Stimulated activated CD4-positive, alpha-beta T cell treated with anti-CD3 and anti-CD28 coated beads, Interleukin-15, amount 100 ng/mL, for 24 hours (primary cell): ENCODE measurements around the gene DCLK1.

Experiments used
- DNase-seq: peaks from one replicate; pipeline ENCODE4 v3.0.0-alpha.2; 2020

DCLK1 gene

DNA sequence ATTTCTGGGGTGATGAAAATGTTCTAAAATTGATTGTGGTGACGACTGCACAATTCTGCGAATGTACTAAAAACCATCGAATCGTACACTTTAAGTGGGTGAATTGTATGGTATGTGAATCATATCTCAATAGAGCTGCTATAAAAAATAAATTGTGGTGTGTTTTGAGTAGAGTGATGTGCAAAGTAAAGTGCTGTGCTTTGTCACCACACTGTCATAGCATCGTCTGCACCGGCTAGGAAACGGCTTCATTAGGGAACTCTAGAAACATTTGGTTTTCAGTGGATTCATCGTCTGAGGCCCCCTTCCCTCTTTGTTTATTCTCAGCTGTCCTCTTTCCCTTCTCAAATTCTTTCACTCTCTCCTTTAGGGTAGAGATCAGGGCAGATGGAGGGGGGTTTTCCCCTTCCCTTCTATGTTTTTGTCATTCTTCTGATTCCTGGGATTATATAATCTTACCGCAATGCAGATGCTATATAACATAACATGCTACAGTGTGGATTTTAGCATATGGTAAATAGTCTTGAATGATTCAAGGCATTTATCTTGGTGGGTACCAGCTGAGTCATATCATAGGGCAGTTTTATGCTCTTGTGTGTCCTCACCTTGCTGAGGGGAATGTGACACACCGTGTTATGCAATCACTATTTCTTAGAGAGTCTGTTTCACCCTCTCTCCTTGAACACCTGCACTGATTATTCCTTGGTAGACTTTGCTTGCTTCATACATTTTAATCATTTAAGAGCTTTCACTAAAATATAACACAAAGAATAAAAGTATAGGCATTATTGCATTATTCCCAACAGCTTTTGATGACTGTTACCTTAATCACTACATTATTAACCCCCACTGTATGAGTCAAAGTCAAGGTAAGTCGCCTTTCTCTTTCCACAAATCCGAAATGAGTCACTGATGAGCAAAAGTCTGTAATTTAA lies 239.4 kb downstream of the DCLK1 start:
- no peak for DNase-seq

DNA sequence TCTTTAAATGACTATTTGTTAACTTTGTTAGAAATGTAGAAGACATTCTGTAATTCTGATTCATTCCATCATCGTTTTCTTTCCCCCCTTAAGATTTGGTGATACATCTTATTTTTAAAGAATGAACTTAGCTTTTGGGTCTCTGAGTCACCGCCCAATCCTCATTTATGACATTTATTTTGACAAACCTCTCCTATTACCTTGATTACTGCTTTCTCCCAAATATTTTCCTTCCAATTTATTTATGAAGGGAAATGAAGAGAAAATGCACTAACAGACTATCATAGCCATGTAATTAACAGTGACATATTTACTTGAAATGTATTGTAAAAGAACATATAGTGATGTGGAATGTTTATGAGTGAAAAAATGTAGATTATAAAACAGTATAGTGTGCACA lies 241.6 kb downstream of the DCLK1 start:
- DNase-seq, result no peak

DNA sequence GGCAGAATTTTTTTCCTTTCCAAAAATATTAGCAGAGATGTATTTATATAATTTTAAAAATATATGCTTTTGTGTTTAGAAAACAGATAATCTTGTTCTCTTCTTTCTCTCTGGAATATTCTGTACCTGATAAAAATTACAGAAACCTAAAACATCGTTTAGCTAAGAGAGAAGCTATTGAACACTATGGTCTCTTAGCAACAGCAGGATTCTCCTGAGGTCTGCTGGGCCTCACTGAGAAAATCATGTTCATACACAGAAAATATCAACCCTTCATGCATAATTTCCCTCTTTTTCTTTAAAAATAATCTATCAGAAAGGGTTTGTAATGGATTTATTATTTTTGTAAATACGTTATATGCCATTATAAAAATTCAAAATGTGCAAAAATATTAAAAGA lies 242.2 kb downstream of the DCLK1 start:
- no peak for DNase-seq

DNA sequence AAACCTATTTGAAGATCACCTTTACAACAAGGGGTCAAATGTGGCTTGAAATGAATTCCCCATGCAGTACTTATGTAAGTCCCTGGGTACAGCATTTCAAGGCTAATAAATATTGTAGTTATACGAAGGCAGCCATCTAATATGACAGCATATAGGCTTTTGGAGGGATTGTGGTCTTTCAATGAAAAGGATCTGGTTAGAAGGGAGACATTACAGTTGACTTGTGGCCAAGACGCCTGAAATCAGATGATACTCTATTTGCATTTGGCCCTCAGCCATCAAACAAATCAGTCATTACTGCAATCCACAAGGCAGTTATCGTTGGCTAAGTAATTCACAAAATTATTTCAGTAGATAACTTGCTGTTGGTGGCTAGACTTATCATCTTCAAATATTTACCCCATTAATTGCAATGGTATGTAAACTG lies 242.7 kb downstream of the DCLK1 start:
- DNase-seq, result no peak

DNA sequence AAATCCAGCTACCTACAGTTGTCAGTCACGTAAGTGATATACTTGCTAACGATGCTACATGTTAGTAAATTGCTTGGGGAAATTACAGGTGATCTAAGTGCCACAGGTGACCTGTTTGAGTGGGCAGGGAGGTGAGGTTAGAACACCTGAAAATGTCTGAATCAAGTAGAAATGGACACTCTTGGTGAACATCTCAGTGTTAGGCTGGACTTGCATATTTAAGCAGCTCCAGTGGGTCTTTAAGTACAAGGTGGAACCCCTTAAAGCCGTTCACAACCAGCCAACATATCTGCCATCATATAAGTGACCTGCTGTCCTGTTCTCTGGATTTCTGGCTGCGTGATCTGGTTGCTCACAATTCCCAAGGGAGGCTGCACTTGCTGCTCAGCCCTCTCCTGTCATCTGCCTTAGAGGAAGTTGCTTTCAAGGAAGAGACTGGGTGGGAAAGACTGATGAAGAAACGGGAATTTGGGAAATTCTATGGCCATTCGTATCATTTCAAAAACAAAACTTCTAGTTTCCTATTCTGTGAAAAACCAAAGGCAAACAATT lies 244.0 kb downstream of the DCLK1 start:
- no peak for DNase-seq

DNA sequence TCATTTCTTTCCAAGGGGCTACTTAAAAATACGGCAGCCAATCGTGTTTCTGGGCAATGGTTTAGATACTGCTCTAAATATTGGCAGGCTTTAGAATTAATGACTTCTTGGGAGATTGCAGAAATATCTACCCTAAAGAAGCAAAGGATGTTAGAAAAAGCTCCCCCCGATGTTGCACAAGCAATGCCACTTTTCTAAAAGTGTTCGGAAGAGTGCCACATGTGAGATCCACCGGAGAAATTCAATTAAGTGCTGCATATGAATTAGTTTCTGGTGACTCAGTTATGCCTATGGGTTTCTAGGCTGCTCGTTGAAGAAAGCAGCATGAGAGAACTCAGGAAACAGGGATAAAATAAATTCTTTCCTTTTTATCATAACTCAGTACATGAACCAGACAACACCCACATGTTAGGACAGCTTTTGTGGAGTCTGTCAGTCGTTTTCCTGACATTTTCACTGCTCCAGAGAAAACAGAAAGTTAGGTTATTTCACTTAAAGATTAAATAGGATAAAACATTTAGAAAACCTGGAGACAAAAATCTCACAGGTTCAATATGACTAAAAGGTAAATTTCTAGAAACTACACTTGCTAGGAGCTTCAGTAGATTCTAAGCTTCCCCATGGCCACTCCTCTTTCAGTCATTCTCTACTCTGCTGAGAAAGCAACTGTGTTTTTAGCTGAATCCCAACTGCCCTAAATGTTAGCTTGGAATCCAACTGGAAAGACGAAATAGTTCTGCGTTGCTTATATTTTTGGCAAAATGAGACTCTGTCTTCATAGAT lies 244.7 kb downstream of the DCLK1 start:
- DNase-seq, result no peak

DNA sequence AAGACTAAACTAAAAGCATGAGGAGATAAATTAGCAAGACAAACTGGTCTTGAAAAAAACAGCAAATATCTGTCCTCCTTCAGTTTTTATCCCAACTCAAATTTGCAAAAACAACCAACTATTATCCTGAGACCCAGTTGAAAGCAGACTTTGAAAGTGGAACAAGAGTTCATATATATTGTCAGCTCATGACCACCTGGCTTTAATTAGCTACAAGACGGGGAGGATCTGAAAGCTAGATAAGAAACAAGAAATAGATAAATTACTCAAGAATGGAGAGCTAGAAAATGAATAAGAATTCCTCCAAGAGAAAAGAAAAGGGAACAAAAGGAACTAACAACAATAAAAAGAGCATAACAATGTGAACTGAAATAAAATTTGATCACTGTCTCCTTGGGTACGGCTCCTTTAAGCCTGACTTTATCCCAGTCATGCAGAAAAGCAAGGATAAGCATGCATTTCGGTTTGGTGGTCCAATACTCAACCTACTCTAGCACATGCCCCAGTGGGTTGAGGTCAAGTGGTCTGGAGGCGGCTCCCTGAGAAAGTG lies 246.9 kb downstream of the DCLK1 start:
- DNase-seq, result no peak

DNA sequence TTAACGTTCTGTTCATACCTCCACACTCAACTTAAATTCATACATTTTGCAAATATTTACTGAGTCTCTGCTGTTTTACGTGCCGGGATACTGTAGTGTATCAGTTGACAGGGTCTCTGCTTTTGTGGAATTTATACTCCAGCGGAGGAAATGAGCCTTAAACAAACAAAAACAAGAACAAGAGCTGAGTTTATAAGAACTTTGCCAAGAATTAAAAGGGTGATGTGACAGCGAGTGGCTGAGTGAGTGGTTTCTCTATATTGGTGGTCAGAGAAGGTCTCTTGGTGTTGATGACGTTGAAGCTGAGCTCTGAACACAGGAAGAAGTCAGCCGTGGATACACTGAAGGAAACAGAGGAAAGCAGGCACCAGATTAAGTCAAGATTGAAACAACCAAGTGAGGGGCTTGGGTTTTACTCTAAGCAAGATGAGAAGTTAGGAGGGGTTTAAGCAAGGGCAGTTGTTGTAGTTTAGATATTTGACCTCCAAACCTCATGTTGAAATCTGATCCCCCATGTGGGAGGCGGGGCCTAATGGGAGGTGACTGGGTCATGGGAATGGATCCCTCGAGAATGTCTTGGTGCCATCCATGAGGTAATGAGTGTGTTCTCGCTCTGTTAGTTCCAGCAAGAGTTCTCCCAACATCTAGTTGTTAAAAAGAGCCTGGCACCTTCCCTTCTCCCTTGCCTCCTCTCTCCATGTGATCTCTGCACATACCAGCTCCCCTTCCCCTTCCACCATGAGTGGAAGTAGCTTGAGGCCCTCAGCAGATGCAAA lies 248.3 kb downstream of the DCLK1 start:
- no peak for DNase-seq

DNA sequence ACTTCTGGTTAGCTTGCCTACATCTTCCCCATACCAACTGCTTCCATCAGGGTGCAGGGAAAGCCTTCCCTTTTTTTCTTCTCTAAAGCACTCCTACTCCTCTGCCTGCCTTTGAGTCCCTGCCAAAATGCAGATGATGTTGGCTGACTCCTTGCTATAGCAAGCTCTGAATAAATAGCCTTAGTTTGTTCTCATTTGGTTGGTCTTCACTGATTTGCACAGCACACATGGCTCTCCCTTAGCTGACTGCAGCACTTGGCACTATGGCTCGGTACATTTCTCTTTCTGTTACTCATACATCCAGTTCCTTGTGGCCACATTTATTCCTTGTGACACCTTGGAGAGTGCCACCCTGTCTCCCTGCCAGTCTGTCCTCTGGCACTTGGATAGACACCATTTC lies 249.8 kb downstream of the DCLK1 start:
- DNase-seq, result no peak

DNA sequence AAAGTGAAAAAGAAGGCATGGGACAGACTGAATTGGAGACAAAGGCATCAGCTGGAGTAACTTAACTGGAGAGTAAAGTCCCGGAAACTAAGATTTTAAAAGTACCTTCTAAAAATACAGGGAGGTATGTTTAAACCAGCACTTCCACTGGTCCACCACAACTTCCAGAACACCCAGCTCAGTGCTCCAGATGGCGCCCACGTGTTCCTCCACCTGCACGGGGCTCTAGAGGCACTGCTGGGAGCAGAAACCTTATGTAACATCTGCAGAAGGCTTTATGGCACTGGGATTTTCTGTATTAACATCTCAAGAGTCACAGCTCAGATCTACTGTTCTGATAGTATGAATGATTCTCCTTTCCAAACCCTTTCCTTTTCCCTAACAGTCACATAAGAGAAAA lies 252.1 kb downstream of the DCLK1 start:
- no peak for DNase-seq

DNA sequence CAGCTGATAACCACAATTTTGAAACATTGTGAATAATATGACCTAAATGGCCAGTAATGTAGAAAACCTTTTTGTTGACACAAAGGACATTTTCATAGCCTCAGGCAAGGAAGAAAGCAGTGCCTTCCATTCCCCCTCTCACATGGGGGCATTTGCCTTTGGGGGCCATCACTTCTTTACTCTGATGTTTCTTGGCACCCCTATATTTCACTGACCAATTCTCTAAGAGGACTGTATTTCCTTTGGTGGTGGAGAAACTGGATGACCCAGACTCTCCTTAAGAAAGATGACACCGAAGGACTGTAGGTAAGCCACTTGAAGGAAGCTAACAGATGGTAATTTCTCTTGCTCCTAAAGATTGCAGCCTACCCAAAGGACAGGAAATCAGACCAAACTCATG lies 254.6 kb downstream of the DCLK1 start:
- no peak for DNase-seq

DNA sequence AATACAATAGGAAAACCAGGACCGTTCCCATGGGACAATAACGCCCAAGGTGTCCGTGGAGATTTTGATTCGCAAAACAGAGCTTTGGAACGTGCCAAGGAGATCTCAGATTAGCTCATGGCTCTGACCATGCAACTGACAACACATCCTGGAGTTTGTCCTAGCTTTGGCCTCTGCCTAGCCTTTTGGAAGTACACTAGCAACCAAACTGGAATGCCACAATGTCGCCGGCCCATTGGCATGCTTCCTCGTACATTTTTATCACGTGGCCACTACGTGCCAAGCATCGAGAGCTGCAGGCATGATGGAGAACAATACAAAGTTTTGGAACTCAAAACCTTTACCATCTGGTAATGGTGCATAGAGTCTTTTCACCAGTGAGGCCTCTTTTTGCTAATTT lies 256.5 kb downstream of the DCLK1 start:
- DNase-seq, result no peak

DNA sequence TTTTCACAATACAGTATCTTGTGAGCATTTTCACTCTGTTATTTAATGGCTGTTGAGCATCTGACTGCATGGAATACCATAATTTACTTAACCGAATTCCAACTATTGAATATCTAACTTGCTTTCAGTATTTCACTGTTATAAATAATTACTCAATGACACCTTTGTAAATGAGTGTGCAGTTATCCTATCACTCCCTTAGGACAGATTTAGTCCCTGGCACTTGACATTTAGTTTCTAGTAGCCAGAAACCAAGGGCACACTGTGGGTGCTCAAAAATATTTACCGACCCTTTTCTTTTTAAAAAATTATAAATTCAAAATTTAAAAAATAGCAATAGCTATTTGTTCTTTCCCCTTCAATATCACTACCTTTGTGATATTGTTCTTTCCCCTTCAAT lies 258.8 kb downstream of the DCLK1 start:
- DNase-seq, result no peak

DNA sequence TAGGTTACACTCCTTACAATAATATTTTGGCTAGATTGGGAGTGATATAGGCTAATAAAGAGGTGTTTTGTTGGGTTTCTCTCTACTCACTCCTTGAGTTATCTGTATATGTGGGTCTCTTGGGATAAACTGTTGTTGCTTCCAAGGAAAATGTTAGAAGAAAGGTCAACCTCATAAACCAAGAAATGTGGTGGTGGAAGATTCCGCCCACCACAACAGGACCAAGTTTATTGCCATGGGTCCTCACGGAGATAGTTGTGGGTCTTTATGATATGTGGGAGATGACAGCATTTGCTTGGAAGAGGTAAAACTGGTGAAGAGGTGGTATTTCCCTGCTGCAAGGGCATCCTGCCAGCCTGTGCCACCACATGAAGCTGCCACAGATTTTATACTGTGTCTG lies 259.6 kb downstream of the DCLK1 start:
- DNase-seq, result no peak

DNA sequence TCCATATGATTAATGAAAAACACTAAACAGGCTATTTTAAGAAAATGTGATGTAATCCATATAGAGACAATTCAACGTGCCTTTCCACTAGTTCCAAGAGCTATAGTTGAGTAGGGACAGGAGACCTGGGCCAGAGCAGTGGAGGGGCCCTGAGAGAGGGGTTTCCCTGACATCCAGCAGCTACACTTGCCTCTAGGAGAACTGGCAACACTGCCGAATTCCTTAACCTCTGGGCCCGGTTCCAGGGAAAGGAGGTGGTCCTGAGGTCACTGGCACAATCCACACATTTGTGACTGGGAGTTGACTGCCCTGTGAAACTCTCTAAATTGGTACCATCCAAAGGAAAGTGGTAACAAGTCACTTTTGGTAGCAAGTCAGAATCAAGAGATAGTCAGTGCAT lies 264.4 kb downstream of the DCLK1 start:
- DNase-seq, result no peak

DNA sequence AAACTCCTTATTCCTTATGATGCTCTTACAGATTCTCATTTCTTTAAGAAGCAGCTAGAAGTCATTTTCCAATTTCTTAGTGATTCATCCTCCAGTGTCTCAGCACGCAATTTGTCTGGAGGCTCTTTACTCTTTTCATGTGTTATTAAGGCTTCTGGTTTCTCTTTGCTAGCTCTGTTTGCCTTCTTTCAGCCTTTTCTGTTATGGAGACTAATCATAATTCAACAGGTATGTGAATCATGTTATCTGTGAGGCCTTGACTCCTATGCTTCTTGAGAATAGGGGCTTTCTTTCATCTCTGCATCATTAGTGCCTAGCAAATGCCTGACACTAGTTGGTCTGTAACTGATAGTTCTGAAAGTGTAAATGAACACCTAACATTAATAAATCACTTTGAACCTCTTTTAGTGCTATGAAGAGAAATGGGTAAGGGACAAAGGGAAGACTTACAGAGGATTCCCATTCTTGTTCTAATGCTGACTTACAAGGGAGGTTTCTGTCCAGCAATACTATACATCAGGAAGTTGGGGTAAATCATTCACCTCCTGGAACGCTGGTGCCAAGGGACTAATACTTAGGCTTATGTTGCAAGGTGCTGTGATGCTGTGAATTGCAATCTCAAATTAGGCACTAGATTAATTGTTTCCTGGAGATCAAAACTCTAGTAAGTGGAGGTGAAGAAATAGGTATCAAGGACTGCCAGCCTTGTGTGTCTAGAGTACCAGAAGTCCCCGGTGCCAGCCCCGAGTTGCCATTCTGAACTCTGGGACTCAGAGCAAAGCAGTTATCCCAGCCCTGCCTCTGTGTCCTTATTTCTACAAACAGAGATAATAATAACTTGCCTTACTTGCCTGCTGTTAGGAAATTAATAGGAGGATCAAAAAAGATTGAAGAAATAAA lies 265.6 kb downstream of the DCLK1 start:
- no peak for DNase-seq

DNA sequence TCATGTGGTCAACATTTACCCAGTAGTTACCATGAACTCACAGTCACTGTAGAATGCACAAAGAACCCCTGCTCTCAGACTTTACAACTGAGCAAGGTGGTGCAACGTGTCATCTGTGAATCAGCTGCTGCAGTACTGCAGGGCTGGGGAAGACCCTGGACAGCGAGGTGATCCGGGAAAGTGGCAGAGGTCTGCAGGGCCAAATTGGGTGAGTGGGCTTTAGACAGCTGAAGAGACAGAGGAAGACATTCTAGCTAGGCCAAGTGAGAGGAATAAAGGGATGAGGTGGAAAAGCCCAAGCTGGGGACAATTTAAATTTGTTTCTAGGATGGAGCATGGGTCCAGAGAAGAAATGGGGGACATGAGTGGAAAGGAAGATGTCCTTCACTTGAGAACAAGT lies 270.5 kb downstream of the DCLK1 start:
- no peak for DNase-seq

DNA sequence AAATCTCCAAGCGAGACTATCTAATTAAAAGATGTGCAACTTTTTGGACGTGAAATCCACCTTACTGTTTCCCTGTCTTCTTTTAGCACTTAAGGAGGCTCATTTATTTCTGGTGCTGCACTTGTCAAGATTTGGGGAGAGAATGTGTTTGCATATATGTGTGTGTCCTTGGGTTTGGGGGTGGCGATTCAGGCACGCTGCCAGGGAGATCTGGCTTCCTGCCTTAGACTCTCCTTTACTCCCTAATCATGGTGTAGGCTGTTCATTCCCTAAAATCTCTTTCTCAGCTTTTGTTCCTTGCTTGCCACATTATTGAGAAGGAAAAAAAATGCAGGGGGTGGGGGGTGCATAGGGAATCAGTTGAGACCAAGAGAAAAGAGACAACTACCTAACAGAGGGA lies 271.2 kb downstream of the DCLK1 start:
- DNase-seq, result no peak

DNA sequence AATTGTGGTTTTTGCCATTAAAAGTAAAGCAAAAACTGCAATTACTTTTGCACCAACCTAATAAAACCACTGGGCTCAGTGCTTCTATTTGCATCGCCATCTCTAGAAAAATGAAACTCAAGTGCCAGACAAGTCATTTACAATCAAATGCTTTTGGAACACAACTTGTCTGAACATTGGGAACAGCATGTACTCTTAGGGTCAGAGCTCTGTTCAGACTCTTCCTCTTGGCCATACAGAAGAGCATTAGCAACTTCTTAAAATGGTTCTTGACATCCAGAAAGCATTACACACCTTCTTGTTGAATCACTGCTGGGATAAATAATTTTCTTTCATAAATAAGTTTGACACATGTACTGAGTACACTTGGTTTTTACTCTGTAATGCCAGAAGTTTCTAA lies 272.5 kb downstream of the DCLK1 start:
- no peak for DNase-seq

DNA sequence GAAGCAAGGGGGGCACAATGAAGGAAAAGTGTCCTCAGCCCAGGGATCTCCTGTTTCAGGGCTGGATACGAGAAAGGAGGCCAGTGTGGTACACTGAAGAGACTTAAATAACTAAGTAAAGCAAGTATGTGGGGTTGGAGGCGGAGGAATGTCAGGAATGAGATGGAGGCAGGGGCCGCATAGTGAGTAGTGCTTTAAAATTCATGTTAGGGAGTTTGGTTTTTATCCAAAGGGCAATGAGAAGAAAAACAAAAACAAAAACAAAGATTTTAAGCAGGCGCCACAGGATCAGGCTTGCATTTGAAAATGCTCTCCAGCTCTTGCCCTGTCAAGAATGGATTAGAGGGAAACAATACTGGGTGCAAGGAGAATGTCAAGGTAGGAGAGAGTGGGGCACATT lies 273.4 kb downstream of the DCLK1 start:
- DNase-seq, result no peak

DNA sequence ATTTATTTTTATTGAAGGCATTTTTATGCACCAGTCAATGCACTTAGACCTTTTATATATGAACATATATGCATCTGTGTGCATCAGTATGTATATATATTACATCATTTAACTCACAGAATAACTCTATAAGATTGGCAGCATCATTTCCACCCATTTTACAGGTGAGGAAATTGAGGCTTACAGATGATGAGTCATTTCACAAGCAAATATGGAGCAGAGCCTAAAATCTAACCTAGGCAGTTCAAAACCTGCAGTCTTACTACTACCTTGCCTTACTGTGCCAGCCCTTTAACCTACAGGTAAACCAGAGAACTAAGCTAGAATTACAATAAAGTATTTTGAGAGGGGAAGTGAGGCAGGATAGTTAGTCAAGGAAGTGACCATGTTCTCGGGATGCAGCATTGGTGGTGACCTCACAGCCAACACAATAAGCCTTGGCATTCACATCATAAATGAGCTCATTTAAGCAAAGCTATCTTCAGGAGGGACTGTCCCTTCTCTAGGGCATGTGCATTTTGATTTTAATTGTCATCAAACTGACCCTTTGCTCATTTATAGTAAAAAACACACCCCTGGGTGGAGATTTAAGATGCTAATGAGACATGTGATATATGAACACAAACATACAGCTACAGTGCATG lies 274.3 kb downstream of the DCLK1 start:
- no peak for DNase-seq
